Measurements from ENCODE around the gene L3MBTL3. TPM values are rescaled to one million over a fixed set of nuclear protein-coding genes. Genes with fewer than 3 reads are reported as not detected.

The L3MBTL3 gene
- total RNA-seq, result 12.6 and 12.8 TPM in 2 replicates

DNA sequence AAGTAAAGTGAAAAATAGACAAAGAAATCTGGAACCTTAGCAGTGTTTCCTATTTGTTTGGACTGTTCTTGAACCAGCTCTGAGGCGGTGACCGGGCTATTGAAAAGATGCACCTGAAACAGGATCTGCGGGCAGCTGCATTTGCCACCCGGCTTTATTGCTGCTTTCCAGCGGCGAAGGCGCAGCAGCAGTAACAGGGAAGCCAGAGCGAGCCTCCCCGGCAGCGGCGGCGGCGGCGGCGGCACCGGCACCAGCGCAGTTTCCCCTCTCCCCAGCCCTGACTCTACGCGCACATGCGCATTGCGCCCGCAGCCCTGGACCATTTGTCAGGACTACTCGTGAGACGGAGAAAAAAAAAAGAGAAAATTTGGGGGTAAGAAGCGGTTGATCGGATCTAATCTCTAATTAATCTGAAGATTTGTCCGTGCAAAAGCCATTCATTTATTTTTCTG lies at the start of gene L3MBTL3:
TSS of gene L3MBTL3 (plus strand) at position 290 of the 452 bp plus-strand sequence. CDS start 24,119 bp downstream, outside the sequence.

Other genes with a start within 250 kb of the L3MBTL3 start
- gene TMEM244, start 157.3 kb upstream of the L3MBTL3 start, total RNA-seq, result not detected in 2 replicates
- gene SAMD3, start 204.4 kb downstream of the L3MBTL3 start, total RNA-seq, result not detected in 2 replicates